ENCODE data around the gene CCDC40.

DNA sequence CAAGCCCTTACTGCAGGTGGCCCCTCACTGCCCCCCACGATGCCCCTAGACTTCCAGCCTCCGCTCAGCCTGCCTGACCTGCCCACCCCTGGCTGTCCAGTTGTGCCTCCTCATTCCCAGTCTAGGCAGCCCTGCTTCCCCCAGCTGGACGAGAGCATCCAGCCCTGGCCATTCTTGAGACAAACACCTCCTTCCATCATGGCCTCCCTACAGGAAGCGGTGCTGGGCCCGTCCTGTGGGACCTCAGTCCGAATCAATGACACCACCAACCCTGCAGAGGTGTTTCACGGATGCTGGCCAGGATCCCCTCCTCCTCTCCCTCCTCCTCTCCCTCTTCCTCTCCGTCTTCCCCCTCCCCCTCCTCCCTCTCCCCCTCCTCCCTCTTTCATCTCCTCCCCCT, 28.3 kb downstream of the CCDC40 start:
- TF ChIP-seq, protein P1, sequence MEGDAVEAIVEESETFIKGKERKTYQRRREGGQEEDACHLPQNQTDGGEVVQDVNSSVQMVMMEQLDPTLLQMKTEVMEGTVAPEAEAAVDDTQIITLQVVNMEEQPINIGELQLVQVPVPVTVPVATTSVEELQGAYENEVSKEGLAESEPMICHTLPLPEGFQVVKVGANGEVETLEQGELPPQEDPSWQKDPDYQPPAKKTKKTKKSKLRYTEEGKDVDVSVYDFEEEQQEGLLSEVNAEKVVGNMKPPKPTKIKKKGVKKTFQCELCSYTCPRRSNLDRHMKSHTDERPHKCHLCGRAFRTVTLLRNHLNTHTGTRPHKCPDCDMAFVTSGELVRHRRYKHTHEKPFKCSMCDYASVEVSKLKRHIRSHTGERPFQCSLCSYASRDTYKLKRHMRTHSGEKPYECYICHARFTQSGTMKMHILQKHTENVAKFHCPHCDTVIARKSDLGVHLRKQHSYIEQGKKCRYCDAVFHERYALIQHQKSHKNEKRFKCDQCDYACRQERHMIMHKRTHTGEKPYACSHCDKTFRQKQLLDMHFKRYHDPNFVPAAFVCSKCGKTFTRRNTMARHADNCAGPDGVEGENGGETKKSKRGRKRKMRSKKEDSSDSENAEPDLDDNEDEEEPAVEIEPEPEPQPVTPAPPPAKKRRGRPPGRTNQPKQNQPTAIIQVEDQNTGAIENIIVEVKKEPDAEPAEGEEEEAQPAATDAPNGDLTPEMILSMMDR (IDR thresholded peaks at IDR 0.05) = no peak
- no peak for TF ChIP-seq POLR2A (IDR thresholded peaks at IDR 0.05)

Data from thyroid gland (tissue), 4 donors.